K562 (cell line): ENCODE measurements around the gene NPR1. TPM values are rescaled to one million over a fixed set of nuclear protein-coding genes. Genes with fewer than 3 reads are reported as not detected.
A peak's percentile ranks its signal among the peaks of the same experiment; 100 is the strongest.

Experiments used
- ATAC-seq: fragments of 200-7000 bp; cut with Tn5 transposase; 3 replicates; pipeline ENCODE4 v1.9.1; 2020; ENCODE audit warnings: moderate library complexity
- BruUV-seq: library from RNA; stranded (reverse); fragments of 400-500 nt; replicated peaks from 2 replicates; lab custom pipeline; 2021; lab: Mats Ljungman, UMichigan
- CTCF ChIA-PET: fragments of 300-600 bp; formaldehyde crosslinking; extraction: SDS; loops from one replicate; lab custom pipeline; 2021; ENCODE audit warnings: low intra/inter-chr PET ratio; lab: Yijun Ruan, JAX
- POLR2A ChIA-PET: fragments of 300-600, 350-650 bp; sonication (Branson Sonifier 250); formaldehyde crosslinking; extraction: SDS; loops from one replicate; lab custom pipeline; 2021; ENCODE audit warnings: antibody characterized with exemption, inconsistent platforms; lab: Yijun Ruan, JAX
- DNase-seq, 4 experiments: peaks; one replicate each; pipeline versions ENCODE4 v3.0.0 to v3.0.0-alpha.2; 2011 to 2018; ENCODE audit warnings: low spot score in 3 of 4, mixed read lengths in 3 of 4; ENCODE audit errors: extremely low read depth in 1 of 4
- FAIRE-seq: peaks from 2 replicates; lab custom pipeline; 2011; peaks lifted over from hg19 to GRCh38; lab: Jason Lieb, UNC
- H2AFZ ChIP-seq: 2 replicates; pipeline ENCODE4 v1.6.0; 2011; ENCODE audit warnings: low read depth, low read length, control low read depth, inconsistent platforms
- H3K27ac ChIP-seq: fragments of 200-600 bp; 3 replicates; pipeline ENCODE4 v1.8.0; 2011; ENCODE audit warnings: low read depth, mild to moderate bottlenecking, control low read depth, inconsistent platforms, low read length, moderate library complexity, mixed read lengths; ENCODE audit errors: extremely low read depth
- H3K27me3 ChIP-seq, 2 experiments: fragments of 300-600 bp in 1 of 2; 2 replicates in 1 of 2; 3 replicates in 1 of 2; pipeline versions ENCODE4 v1.6.0 to v1.8.0; 2011; ENCODE audit warnings: inconsistent platforms in 2 of 2, low read length in 2 of 2, mild to moderate bottlenecking in 1 of 2, mixed read lengths in 1 of 2, moderate library complexity in 1 of 2; ENCODE audit not compliant: control insufficient read depth in 2 of 2, insufficient read depth in 2 of 2
- H3K36me3 ChIP-seq: fragments of 300-600 bp; 3 replicates; pipeline ENCODE4 v1.8.0; 2011; ENCODE audit warnings: mild to moderate bottlenecking, low read length, inconsistent platforms; ENCODE audit not compliant: control insufficient read depth, insufficient read depth
- H3K4me1 ChIP-seq, 2 experiments: fragments of 200-600 bp in 1 of 2; replicated peaks in 1 of 2; 2 replicates in 1 of 2; 3 replicates in 1 of 2; pipeline versions ENCODE4 v1.5.1 to v1.8.0; 2011; ENCODE audit warnings: inconsistent platforms in 2 of 2, low read length in 2 of 2, mild to moderate bottlenecking in 1 of 2, mixed read lengths in 1 of 2, moderate library complexity in 1 of 2; ENCODE audit not compliant: control insufficient read depth in 2 of 2, insufficient read depth in 2 of 2
- H3K4me2 ChIP-seq: 2 replicates; pipeline ENCODE4 v1.6.1; 2011; ENCODE audit warnings: low read length, control low read depth, inconsistent platforms, mixed read lengths; ENCODE audit not compliant: insufficient read depth
- H3K4me3 ChIP-seq: fragments of 200-600 bp; sonication (generic), shearing (Covaris generic); 2 replicates; pipeline ENCODE4 v1.5.1; 2016; ENCODE audit warnings: control low read depth, inconsistent platforms
- H3K79me2 ChIP-seq: fragments of 200-600 bp; 3 replicates; pipeline ENCODE4 v1.8.0; 2011; ENCODE audit warnings: low read length, inconsistent platforms; ENCODE audit not compliant: control insufficient read depth, insufficient read depth
- H3K9ac ChIP-seq, 2 experiments: 2 replicates each; pipeline versions ENCODE4 v1.6.0 to v1.6.1; 2011; ENCODE audit warnings: low read depth in 2 of 2, low read length in 2 of 2, control low read depth in 1 of 2, inconsistent platforms in 1 of 2, mild to moderate bottlenecking in 1 of 2, mixed read lengths in 1 of 2; ENCODE audit not compliant: insufficient read depth in 1 of 2
- H3K9me1 ChIP-seq: one replicate; pipeline ENCODE4 v1.6.0; 2011; ENCODE audit warnings: inconsistent platforms, mild to moderate bottlenecking, low read length, moderate library complexity; ENCODE audit not compliant: control insufficient read depth, insufficient read depth
- H3K9me3 ChIP-seq: replicated peaks from 2 replicates; pipeline ENCODE4 v1.5.1; 2011; ENCODE audit warnings: low read depth, low read length, inconsistent platforms; ENCODE audit not compliant: control insufficient read depth, insufficient read depth
- H4K20me1 ChIP-seq: replicated peaks from 2 replicates; pipeline ENCODE4 v1.6.1; 2011; ENCODE audit warnings: low read length, inconsistent platforms, mixed read lengths; ENCODE audit not compliant: control insufficient read depth, insufficient read depth
- BHLHE40 ChIP-seq: IDR thresholded peaks from 2 replicates; pipeline ENCODE4 v1.6.1; 2011; ENCODE audit warnings: low read length, improper control_type of control experiment
- CCNT2 ChIP-seq: IDR thresholded peaks from 2 replicates; pipeline ENCODE4 v1.6.1; 2011; ENCODE audit warnings: borderline replicate concordance, low read depth, mild to moderate bottlenecking, moderate library complexity, mixed read lengths, low read length; ENCODE audit not compliant: insufficient read length; ENCODE audit errors: extremely low read depth
- EGR1 ChIP-seq: fragments of 450-650 bp; conservative IDR thresholded peaks from 2 replicates; pipeline ENCODE4 v1.6.1; 2017; ENCODE audit warnings: mild to moderate bottlenecking
- PKNOX1 ChIP-seq: fragments of 450-650 bp; IDR thresholded peaks from 2 replicates; pipeline ENCODE4 v1.6.1; 2016
- PML ChIP-seq: IDR thresholded peaks from 2 replicates; pipeline ENCODE4 v1.6.1; 2012; ENCODE audit warnings: low read length, inconsistent platforms
- RFX1 ChIP-seq: fragments of 450-650 bp; IDR thresholded peaks from 2 replicates; pipeline ENCODE4 v1.6.1; 2016; ENCODE audit warnings: mild to moderate bottlenecking, moderate library complexity
- WGBS: fragments of 100-300 bp; shearing (Covaris generic); methylation state at CpG from one replicate; pipeline ENCODE4 v1.1.6; 2016; ENCODE audit warnings: low coverage, mixed read lengths; ENCODE audit not compliant: insufficient coverage; ENCODE audit errors: missing lambda C conversion rate; 5-methylcytosine and 5-hydroxymethylcytosine counted together
- in situ Hi-C: fragments of 300-500 bp; cut with MboI; formaldehyde crosslinking; loops from 4 replicates; pipeline ENCODE4 v1.15.0; 2018; ENCODE audit warnings: inconsistent platforms, mixed read lengths
- intact Hi-C: fragments of 100-400 bp; cut with micrococcal nuclease; formaldehyde crosslinking; loops from 2 replicates; pipeline ENCODE4 v1.14.2; 2022
- polyA plus RNA-seq, 8 experiments: library from polyadenylated mRNA; depleted of rRNA in 4 of 8; stranded (reverse) in 5 of 8; unstranded in 3 of 8; fragments of >200 nt; fragmentation: Nextera tagmentation in 2 of 8; fragmentation: Illumina TruSeq in 1 of 8; extraction: Ambion mirVana in 2 of 8; extraction: Trizol in 1 of 8; gene quantifications; 2 replicates each; pipeline versions ENCODE4 v1.2.1 to v1.2.3, GENCODE V29; 2011 to 2014; ENCODE audit warnings: inconsistent platforms in 1 of 8, missing spikeins in 1 of 8
- total RNA-seq, 7 experiments: library from RNA; depleted of rRNA in 6 of 7; stranded (reverse); fragments of >200 nt in 6 of 7; fragmentation: Illumina TruSeq in 2 of 7; extraction: Trizol in 2 of 7; gene quantifications; 2 replicates each; pipeline versions ENCODE4 v1.2.1 to v1.2.3, GENCODE V29; 2011 to 2021; ENCODE audit warnings: low replicate concordance in 1 of 7

Gene NPR1
- total and polyA plus RNA-seq, 9 of the 15 experiments (the other 6 are each of a cell fraction or from before 2014, with no cell fraction given), result 0.05 to 0.16 (median 0.06) TPM; not detected in 6

- no peak for FAIRE-seq
- WGBS, result 46% methylated on average over 6 of the region's 6 CpGs
Measured at GRCh38 chr1:153699768-153700167, 21.3 kb downstream of the NPR1 start.

GRCh38 chr1:153705484-153705883, 27.0 kb downstream of the NPR1 start:
- Histone ChIP-seq H3K4me3 (no peak overlapping the region), H3K27ac (no peak overlapping the region), H3K36me3 (no peaks in the 10 kb centered on the region), H3K9ac (no peak overlapping the region), H3K9me3 (no peaks in the 10 kb centered on the region), H2AFZ (no peak overlapping the region), H3K9me1 (no peaks in the 10 kb centered on the region), H3K79me2 (no peaks in the 10 kb centered on the region), H4K20me1 (no peaks in the 10 kb centered on the region), H3K4me2 (no peak overlapping the region), H3K27me3 (no peaks in the 10 kb centered on the region), H3K4me1 (peaks cover 0 to 10% of the 10 kb centered on the region in 2 experiments; a peak in 3 of 5 replicates)
- no peak for FAIRE-seq
- ChIA-PET CTCF (no interaction called here), POLR2A (no interaction called here)
- WGBS, result 65% methylated on average over 9 of the region's 9 CpGs
- TF ChIP-seq RFX1 (peak; percentile 83), BHLHE40 (no peak), PKNOX1 (peak; percentile 62; the same call in 1 of the 2 replicates), CCNT2 (no peak)
- ATAC-seq, result no peak
- intact Hi-C loops, result no loop called here
- in situ Hi-C loops, result no loop called here
- BruUV-seq, result no TSS peak
- DNase-seq, result no peak

More at GRCh38 chr1:153699768-153700167, 21.3 kb downstream of the NPR1 start:
- intact Hi-C loops, result no loop called here
- no peak for TF ChIP-seq PML
- peak; percentile 49; the same call in 1 of the 2 replicates for TF ChIP-seq EGR1
- H3K27me3 ChIP-seq, result no peaks in the 10 kb centered on the region
- H3K27ac ChIP-seq, result no peak overlapping the region
- ChIA-PET CTCF (no interaction called here), POLR2A (interaction anchor here (0.6 to 2.6 kb wide), 5 partner anchors 8 to 238 kb away, joined by 3 to 12 read pairs (median 3); partner anchors contain the start of gene INTS3)
- no peaks in the 10 kb centered on the region for H3K79me2 ChIP-seq
- peaks cover 19 to 28% of the 10 kb centered on the region in 2 experiments for H3K4me1 ChIP-seq
- peak overlapping the region; percentile 99; the same call in 1 of the 2 replicates for H2AFZ ChIP-seq
- no peaks in the 10 kb centered on the region for H3K9me3 ChIP-seq
- no peaks in the 10 kb centered on the region for H3K36me3 ChIP-seq
- no peaks in the 10 kb centered on the region for H4K20me1 ChIP-seq
- H3K9ac ChIP-seq, result no peak overlapping the region; a peak in 1 of 4 replicates
- peaks cover 6% of the 10 kb centered on the region for H3K9me1 ChIP-seq
- H3K4me3 ChIP-seq, result no peak overlapping the region
- H3K4me2 ChIP-seq, result no peak overlapping the region
- DNase-seq (no peak), ATAC-seq (no peak)
- BruUV-seq, result no TSS peak
- in situ Hi-C loops, result loop anchor here (5.0 kb wide), 1 partner anchor 48 kb away; no protein-coding TSS in a partner anchor
